DOHH2 (cell line): ENCODE data around the gene ITPRIP.

Experiments
- H3F3A ChIP-seq: fragments of 200-600 bp; sonication (generic), shearing (Covaris generic); 2 replicates; pipeline ENCODE4 v1.6.0; 2016; ENCODE audit warnings: antibody characterized with exemption, mild to moderate bottlenecking; ENCODE audit not compliant: control insufficient read depth, insufficient read depth
- H3K27ac ChIP-seq: fragments of 200-600 bp; sonication (generic); 2 replicates; pipeline ENCODE4 v1.5.1; 2014; ENCODE audit warnings: low read depth, mild to moderate bottlenecking, low read length, moderate library complexity
- H3K27me3 ChIP-seq: fragments of 200-600 bp; sonication (generic); 2 replicates; pipeline ENCODE4 v1.6.1; 2014; ENCODE audit warnings: mild to moderate bottlenecking, low read length, mixed read lengths; ENCODE audit not compliant: control insufficient read depth
- H3K36me3 ChIP-seq: fragments of 200-600 bp; sonication (generic); 2 replicates; pipeline ENCODE4 v1.6.1; 2014; ENCODE audit warnings: mild to moderate bottlenecking, low read length, moderate library complexity, mixed read lengths; ENCODE audit not compliant: control insufficient read depth
- H3K4me1 ChIP-seq: fragments of 200-600 bp; sonication (generic); 2 replicates; pipeline ENCODE4 v1.6.1; 2014; ENCODE audit warnings: mild to moderate bottlenecking, low read length, mixed read lengths; ENCODE audit not compliant: control insufficient read depth
- H3K4me2 ChIP-seq: fragments of 200-600 bp; sonication (generic); 2 replicates; pipeline ENCODE4 v1.6.0; 2014; ENCODE audit warnings: mild to moderate bottlenecking, low read length, moderate library complexity
- H3K4me3 ChIP-seq: fragments of 200-600 bp; sonication (generic); 2 replicates; pipeline ENCODE4 v1.5.1; 2014; ENCODE audit warnings: mild to moderate bottlenecking, low read length, mixed read lengths
- H3K79me2 ChIP-seq: fragments of 200-600 bp; sonication (generic); 2 replicates; pipeline ENCODE4 v1.6.1; 2014; ENCODE audit warnings: mild to moderate bottlenecking, low read length, mixed read lengths; ENCODE audit not compliant: control insufficient read depth
- H3K9me2 ChIP-seq: fragments of 200-600 bp; sonication (generic); replicated peaks from 2 replicates; pipeline ENCODE4 v1.6.1; 2014; ENCODE audit warnings: mild to moderate bottlenecking, low read length, mixed read lengths; ENCODE audit not compliant: control insufficient read depth
- H3K9me3 ChIP-seq: fragments of 200-600 bp; sonication (generic); 2 replicates; pipeline ENCODE4 v1.6.1; 2014; ENCODE audit warnings: antibody characterized with exemption, low read length, mixed read lengths; ENCODE audit not compliant: control insufficient read depth, insufficient read depth
- H4K20me1 ChIP-seq: fragments of 200-600 bp; sonication (generic); 2 replicates; pipeline ENCODE4 v1.6.0; 2014; ENCODE audit warnings: low read depth, mild to moderate bottlenecking, antibody characterized with exemption, low read length, moderate library complexity; ENCODE audit not compliant: control insufficient read depth, insufficient read depth
- EZH2phosphoT487 ChIP-seq: fragments of 200-600 bp; sonication (generic); IDR thresholded peaks from 2 replicates; pipeline ENCODE4 v1.6.1; 2017; ENCODE audit warnings: borderline replicate concordance, mild to moderate bottlenecking, antibody characterized with exemption, low read length, moderate library complexity, mixed read lengths
- TF ChIP-seq, protein P1 (sequence below): fragments of 200-600 bp; sonication (generic); IDR thresholded peaks from one replicate; pipeline ENCODE4 v1.5.1; 2014; ENCODE audit warnings: antibody characterized with exemption, mild to moderate bottlenecking, low read depth, low read length; ENCODE audit not compliant: poor library complexity, severe bottlenecking

Gene ITPRIP

DNA sequence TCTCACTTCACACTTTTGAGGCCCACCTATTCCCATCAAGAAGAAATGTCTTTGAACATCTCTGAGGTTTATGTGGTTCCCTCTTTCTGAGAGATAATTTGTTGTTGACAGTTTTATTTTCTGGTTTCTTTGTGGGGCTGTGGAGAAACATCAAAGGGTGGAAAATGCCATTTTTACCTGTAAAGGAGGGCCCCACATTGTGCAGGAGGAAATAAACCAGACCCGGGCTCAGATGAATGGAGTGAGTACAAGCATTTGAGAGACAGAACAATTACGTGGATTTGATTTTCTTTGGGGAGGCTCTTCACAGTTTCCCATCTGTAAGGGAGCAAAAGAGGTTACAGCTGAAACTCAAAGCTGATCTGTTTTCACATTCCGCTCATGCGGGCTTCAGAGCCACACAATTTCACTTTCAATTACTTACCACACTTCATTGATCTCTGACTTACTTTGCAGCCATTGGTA lies 29.8 kb downstream of the ITPRIP start:
- H3K27ac ChIP-seq = no peak overlapping the region

DNA sequence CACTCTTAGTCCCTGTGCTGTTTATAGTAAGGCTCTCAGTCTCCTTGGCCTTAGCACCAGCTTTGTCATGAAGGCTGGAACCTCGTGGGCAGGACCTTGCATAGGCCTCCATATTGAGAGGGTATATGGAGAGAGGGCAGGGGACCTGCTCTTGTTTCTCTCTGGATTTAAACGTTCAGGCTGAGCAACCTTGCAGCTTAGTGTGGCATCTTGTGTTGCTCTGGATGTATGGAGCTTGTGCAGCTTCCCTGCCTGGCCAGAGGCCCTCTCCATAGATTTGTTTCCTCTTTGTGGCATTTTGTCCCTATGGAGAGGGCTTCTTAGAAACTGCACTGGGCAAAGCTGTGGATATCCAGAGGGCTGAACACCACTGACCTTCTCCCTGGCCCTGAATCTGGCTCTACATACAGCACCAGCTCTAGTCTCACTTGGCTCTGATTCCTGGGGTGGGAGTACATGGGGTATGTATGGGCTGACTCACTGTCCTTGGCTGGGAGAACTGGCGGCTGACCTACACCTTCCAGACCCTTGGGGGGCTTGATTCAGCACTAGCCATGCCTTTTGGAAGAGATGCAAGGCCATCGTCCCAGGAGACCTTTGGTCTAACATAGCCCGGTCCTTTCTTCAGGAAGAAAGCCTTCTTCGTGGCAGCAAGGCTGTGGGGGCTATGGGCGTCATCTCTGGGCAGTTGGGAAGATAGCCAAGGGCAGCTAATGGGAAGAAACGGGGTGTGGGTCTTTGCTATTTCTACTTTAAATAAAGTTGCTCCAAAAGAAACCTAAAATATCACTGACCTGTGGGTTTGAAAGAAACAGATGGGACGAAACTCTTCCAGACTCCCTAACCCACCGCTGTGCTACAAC lies 30.5 kb downstream of the ITPRIP start:
- H4K20me1 ChIP-seq = peaks cover 3% of the 10 kb centered on the region; the same call in 1 of the 2 replicates
- no peaks in the 10 kb centered on the region for H3K4me1 ChIP-seq
- H3K27me3 ChIP-seq = no peaks in the 10 kb centered on the region
- H3K9me3 ChIP-seq = no peaks in the 10 kb centered on the region
- no peaks in the 10 kb centered on the region for H3K9me2 ChIP-seq
- no peak overlapping the region for H3K4me2 ChIP-seq
- H3K27ac ChIP-seq = no peak overlapping the region
- no peak overlapping the region for H3K4me3 ChIP-seq
- TF ChIP-seq, protein P1, sequence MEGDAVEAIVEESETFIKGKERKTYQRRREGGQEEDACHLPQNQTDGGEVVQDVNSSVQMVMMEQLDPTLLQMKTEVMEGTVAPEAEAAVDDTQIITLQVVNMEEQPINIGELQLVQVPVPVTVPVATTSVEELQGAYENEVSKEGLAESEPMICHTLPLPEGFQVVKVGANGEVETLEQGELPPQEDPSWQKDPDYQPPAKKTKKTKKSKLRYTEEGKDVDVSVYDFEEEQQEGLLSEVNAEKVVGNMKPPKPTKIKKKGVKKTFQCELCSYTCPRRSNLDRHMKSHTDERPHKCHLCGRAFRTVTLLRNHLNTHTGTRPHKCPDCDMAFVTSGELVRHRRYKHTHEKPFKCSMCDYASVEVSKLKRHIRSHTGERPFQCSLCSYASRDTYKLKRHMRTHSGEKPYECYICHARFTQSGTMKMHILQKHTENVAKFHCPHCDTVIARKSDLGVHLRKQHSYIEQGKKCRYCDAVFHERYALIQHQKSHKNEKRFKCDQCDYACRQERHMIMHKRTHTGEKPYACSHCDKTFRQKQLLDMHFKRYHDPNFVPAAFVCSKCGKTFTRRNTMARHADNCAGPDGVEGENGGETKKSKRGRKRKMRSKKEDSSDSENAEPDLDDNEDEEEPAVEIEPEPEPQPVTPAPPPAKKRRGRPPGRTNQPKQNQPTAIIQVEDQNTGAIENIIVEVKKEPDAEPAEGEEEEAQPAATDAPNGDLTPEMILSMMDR = no peak
- TF ChIP-seq EZH2phosphoT487 = no peak
- H3K36me3 ChIP-seq = peaks cover 8% of the 10 kb centered on the region; the same call in 1 of the 2 replicates
- no peaks in the 10 kb centered on the region for H3K79me2 ChIP-seq
- no peaks in the 10 kb centered on the region; the same call in 1 of the 2 replicates for H3F3A ChIP-seq

More for the DNA sequence above, 29.8 kb downstream of the ITPRIP start:
- peaks cover 14% of the 10 kb centered on the region for H3K36me3 ChIP-seq
- peaks cover 3% of the 10 kb centered on the region; the same call in 1 of the 2 replicates for H4K20me1 ChIP-seq
- H3F3A ChIP-seq = no peaks in the 10 kb centered on the region; the same call in 1 of the 2 replicates
- H3K4me3 ChIP-seq = no peak overlapping the region
- no peaks in the 10 kb centered on the region for H3K27me3 ChIP-seq
- H3K4me1 ChIP-seq = no peaks in the 10 kb centered on the region
- H3K4me2 ChIP-seq = no peak overlapping the region
- 0 out of 2 replicates have a peak, but pooled peaks cover 2% of the 10 kb centered on the region for H3K79me2 ChIP-seq
- no peaks in the 10 kb centered on the region for H3K9me3 ChIP-seq
- no peaks in the 10 kb centered on the region for H3K9me2 ChIP-seq
- TF ChIP-seq, protein P1 = no peak
- TF ChIP-seq EZH2phosphoT487 = no peak

DNA sequence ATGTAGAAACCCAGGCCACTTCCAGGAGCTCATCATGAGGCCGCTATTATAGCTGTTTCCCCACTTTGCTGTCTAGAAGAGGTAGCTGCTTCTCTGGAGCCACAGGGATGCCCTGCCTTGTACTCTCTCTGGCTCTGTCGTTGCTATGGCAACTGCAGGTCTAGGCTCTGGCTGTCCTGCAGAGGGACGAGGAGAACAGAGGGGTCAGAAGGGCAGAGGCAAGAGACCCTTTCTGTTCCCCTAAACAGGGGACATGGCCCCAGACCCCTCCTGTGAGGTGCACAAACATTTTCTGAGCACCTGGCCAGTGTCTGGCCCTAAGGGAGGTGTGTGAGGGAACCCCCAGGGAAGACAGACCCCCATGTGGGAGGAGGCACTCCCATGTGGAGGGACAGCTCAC lies 31.4 kb downstream of the ITPRIP start:
- Histone ChIP-seq H3K4me2 (no peak overlapping the region), H4K20me1 (peaks cover 3% of the 10 kb centered on the region; the same call in 1 of the 2 replicates), H3K9me2 (no peaks in the 10 kb centered on the region), H3K36me3 (peaks cover 2% of the 10 kb centered on the region; the same call in 1 of the 2 replicates), H3K27me3 (peaks cover 3% of the 10 kb centered on the region), H3K4me3 (no peak overlapping the region), H3K4me1 (no peaks in the 10 kb centered on the region), H3F3A (no peaks in the 10 kb centered on the region; the same call in 1 of the 2 replicates), H3K79me2 (no peaks in the 10 kb centered on the region), H3K9me3 (no peaks in the 10 kb centered on the region), H3K27ac (no peak overlapping the region)
- no peak for TF ChIP-seq EZH2phosphoT487
- TF ChIP-seq, protein P1 = no peak
